OCI-LY7 (cell line): Measurements from ENCODE around the gene NLRP3. TPM values are rescaled to one million over a fixed set of nuclear protein-coding genes. Genes with fewer than 3 reads are reported as not detected.

Source experiments
- BruUV-seq: library from RNA; stranded (reverse); fragments of 400-500 nt; replicated peaks from 2 replicates; lab custom pipeline; 2021; lab: Mats Ljungman, UMichigan
- CTCF ChIA-PET: fragments of 300-600 bp; sonication (Branson Sonifier 250); formaldehyde crosslinking; loops from one replicate; lab custom pipeline; 2022; ENCODE audit warnings: antibody characterized with exemption; ENCODE audit not compliant: unreplicated experiment; lab: Charles Lee
- POLR2A ChIA-PET: fragments of 300-600 bp; sonication (Branson Sonifier 250); formaldehyde crosslinking; loops from one replicate; lab custom pipeline; 2022; ENCODE audit warnings: antibody characterized with exemption; lab: Charles Lee
- DNase-seq: peaks from one replicate; pipeline ENCODE4 v3.0.0-alpha.2; 2015; ENCODE audit warnings: low spot score
- H2AFZ ChIP-seq: fragments of 200-600 bp; sonication (generic), shearing (Covaris generic); 2 replicates; pipeline ENCODE4 v1.6.1; 2014; ENCODE audit warnings: mild to moderate bottlenecking, antibody characterized with exemption, low read length, moderate library complexity
- H3K27ac ChIP-seq: fragments of 200-600 bp; sonication (generic); 2 replicates; pipeline ENCODE4 v1.5.1; 2014; ENCODE audit warnings: mixed run types, low read depth, mild to moderate bottlenecking, moderate library complexity, low read length, inconsistent platforms; ENCODE audit not compliant: poor library complexity, severe bottlenecking
- H3K36me3 ChIP-seq: fragments of 200-600 bp; sonication (generic); 2 replicates; pipeline ENCODE4 v1.6.1; 2014; ENCODE audit warnings: mild to moderate bottlenecking, antibody characterized with exemption, low read length, moderate library complexity, mixed read lengths; ENCODE audit not compliant: insufficient read depth
- H3K4me1 ChIP-seq: fragments of 200-600 bp; sonication (generic); 2 replicates; pipeline ENCODE4 v1.5.1; 2014; ENCODE audit warnings: mild to moderate bottlenecking, low read length; ENCODE audit not compliant: insufficient read depth, poor library complexity, severe bottlenecking
- H3K4me2 ChIP-seq: fragments of 200-600 bp; sonication (generic); 2 replicates; pipeline ENCODE4 v1.6.1; 2014; ENCODE audit warnings: mild to moderate bottlenecking, low read length
- H3K4me3 ChIP-seq: fragments of 200-600 bp; sonication (generic); 2 replicates; pipeline ENCODE4 v1.5.1; 2014; ENCODE audit warnings: mild to moderate bottlenecking, low read depth, low read length; ENCODE audit not compliant: poor library complexity, severe bottlenecking
- H3K79me2 ChIP-seq: fragments of 200-600 bp; sonication (generic); 2 replicates; pipeline ENCODE4 v1.6.1; 2016; ENCODE audit warnings: low read depth, mild to moderate bottlenecking, low read length, moderate library complexity, mixed read lengths; ENCODE audit not compliant: insufficient read depth
- H3K9me2 ChIP-seq: fragments of 200-600 bp; sonication (generic); 2 replicates; pipeline ENCODE4 v1.6.1; 2016; ENCODE audit warnings: mild to moderate bottlenecking, low read length, mixed read lengths; ENCODE audit not compliant: insufficient read depth
- H3K9me3 ChIP-seq: fragments of 200-600 bp; sonication (generic); 2 replicates; pipeline ENCODE4 v1.6.1; 2014; ENCODE audit warnings: mild to moderate bottlenecking, mixed run types, low read length, mixed read lengths
- H4K20me1 ChIP-seq: fragments of 200-600 bp; sonication (generic); 2 replicates; pipeline ENCODE4 v1.6.1; 2014; ENCODE audit warnings: mild to moderate bottlenecking, antibody characterized with exemption, low read length, moderate library complexity, mixed read lengths; ENCODE audit not compliant: insufficient read depth
- intact Hi-C: fragments of 100-400 bp; cut with micrococcal nuclease; formaldehyde crosslinking; loops from one replicate; pipeline ENCODE4 v1.10.0; 2022; ENCODE audit not compliant: unreplicated experiment
- total RNA-seq, 2 experiments: library from RNA; depleted of rRNA in 1 of 2; stranded (reverse); fragments of >200 nt in 1 of 2; shearing (Covaris generic) in 1 of 2; gene quantifications; 2 replicates each; pipeline ENCODE4 v1.2.3, GENCODE V29; 2014 to 2022
- TF ChIP-seq, protein P1 (sequence below): fragments of 200-600 bp; sonication (generic); conservative IDR thresholded peaks from 2 replicates; pipeline ENCODE4 v1.5.1; 2014; ENCODE audit warnings: mild to moderate bottlenecking, antibody characterized with exemption, low read length, moderate library complexity, mixed read lengths

The NLRP3 gene
- total RNA-seq, 2 experiments from 2014 or later: not detected

DNA sequence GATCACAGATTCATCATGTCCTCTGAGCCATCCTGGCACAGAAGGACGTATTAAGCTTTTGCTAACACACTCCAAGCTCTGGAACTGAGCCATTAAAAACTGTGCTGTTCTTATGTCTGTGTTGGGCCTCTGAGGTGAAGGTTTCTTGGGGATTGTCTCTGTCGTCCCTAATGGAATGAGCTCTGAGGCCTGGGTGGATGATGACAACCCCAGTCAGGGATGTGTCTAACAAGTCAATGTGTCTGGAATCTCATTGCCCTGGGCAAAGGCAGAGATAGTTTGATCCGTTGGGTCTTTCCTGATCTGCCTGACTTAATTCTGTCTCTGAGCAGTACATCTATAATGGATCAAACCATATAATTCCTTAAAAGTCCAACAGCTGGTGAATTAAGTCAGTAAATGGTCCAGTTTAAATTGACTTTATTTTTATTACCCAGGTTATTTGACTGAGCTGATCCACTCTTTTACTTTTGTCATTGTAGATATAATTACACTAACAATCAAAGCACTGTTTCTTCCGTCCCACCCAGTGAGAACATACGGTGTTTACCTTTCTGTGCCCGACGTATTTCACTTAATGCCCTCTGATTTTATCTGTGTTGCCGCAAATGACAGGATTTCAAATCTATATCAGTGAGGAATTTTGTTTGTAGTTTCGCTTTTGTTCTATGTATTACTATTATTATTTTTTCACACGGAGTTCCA lies 80.8 kb downstream of the NLRP3 start:
- POLR2A ChIA-PET: no interaction called here
- CTCF ChIA-PET: interaction anchor here (0.6 kb wide), 1 partner anchor 210 kb away, joined by 3 read pairs; no protein-coding TSS in a partner anchor
- BruUV-seq: no TSS peak

More for the DNA sequence above, 80.8 kb downstream of the NLRP3 start:
- intact Hi-C loops: no loop called here
- no peaks in the 10 kb centered on the region for H3K36me3 ChIP-seq
- no peak overlapping the region for H3K27ac ChIP-seq
- H3K9me3 ChIP-seq: no peaks in the 10 kb centered on the region
- H4K20me1 ChIP-seq: no peaks in the 10 kb centered on the region
- H3K4me1 ChIP-seq: no peaks in the 10 kb centered on the region
- no peak overlapping the region for H3K4me3 ChIP-seq
- H3K9me2 ChIP-seq: no peaks in the 10 kb centered on the region
- no peak overlapping the region for H3K4me2 ChIP-seq
- H2AFZ ChIP-seq: no peak overlapping the region
- no peaks in the 10 kb centered on the region for H3K79me2 ChIP-seq
- no peak for DNase-seq
- TF ChIP-seq, protein P1, sequence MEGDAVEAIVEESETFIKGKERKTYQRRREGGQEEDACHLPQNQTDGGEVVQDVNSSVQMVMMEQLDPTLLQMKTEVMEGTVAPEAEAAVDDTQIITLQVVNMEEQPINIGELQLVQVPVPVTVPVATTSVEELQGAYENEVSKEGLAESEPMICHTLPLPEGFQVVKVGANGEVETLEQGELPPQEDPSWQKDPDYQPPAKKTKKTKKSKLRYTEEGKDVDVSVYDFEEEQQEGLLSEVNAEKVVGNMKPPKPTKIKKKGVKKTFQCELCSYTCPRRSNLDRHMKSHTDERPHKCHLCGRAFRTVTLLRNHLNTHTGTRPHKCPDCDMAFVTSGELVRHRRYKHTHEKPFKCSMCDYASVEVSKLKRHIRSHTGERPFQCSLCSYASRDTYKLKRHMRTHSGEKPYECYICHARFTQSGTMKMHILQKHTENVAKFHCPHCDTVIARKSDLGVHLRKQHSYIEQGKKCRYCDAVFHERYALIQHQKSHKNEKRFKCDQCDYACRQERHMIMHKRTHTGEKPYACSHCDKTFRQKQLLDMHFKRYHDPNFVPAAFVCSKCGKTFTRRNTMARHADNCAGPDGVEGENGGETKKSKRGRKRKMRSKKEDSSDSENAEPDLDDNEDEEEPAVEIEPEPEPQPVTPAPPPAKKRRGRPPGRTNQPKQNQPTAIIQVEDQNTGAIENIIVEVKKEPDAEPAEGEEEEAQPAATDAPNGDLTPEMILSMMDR: no peak

Other genes starting within 250 kb of the NLRP3 start
- gene ZNF124, start 244.2 kb upstream of the NLRP3 start, total RNA-seq (2014; rRNA removed; shearing (Covaris generic)): 24.7 and 29.0 TPM in 2 replicates
- 32.9 and 33.3 TPM in 2 replicates for gene ZNF124, start 244.2 kb upstream of the NLRP3 start, total RNA-seq (2022)
- not detected in 2 replicates for gene VN1R5, start 160.1 kb upstream of the NLRP3 start, total RNA-seq (2014; rRNA removed; shearing (Covaris generic))
- not detected in 2 replicates for gene VN1R5, start 160.1 kb upstream of the NLRP3 start, total RNA-seq (2022)
- 29.2 and 36.4 TPM in 2 replicates for gene ZNF496, start 84.3 kb upstream of the NLRP3 start, total RNA-seq (2014; rRNA removed; shearing (Covaris generic))
- gene ZNF496, start 84.3 kb upstream of the NLRP3 start, total RNA-seq (2022): 21.7 and 26.9 TPM in 2 replicates
- not detected in 2 replicates for gene OR2B11, start 41.9 kb downstream of the NLRP3 start, total RNA-seq (2014; rRNA removed; shearing (Covaris generic))
- not detected in 2 replicates for gene OR2B11, start 41.9 kb downstream of the NLRP3 start, total RNA-seq (2022)
- gene OR2C3, start 120.3 kb downstream of the NLRP3 start, total RNA-seq (2014; rRNA removed; shearing (Covaris generic)): not detected in 2 replicates
- gene OR2C3, start 120.3 kb downstream of the NLRP3 start, total RNA-seq (2022): not detected in 2 replicates
- gene GCSAML, start 133.0 kb downstream of the NLRP3 start, total RNA-seq (2014; rRNA removed; shearing (Covaris generic)): not detected in 2 replicates
- gene GCSAML, start 133.0 kb downstream of the NLRP3 start, total RNA-seq (2022): not detected in 2 replicates
- not detected in 2 replicates for gene OR2G2, start 172.2 kb downstream of the NLRP3 start, total RNA-seq (2014; rRNA removed; shearing (Covaris generic))
- not detected in 2 replicates for gene OR2G2, start 172.2 kb downstream of the NLRP3 start, total RNA-seq (2022)
- gene OR2G3, start 189.4 kb downstream of the NLRP3 start, total RNA-seq (2014; rRNA removed; shearing (Covaris generic)): not detected in 2 replicates
- not detected in 2 replicates for gene OR2G3, start 189.4 kb downstream of the NLRP3 start, total RNA-seq (2022)